Activated CD8-positive, alpha-beta memory T cell treated with anti-CD3 and anti-CD28 coated beads for 48 hours (primary cell): ENCODE data around the gene PLOD2.

Experiments used
- DNase-seq, 3 experiments: peaks; one replicate each; pipeline ENCODE4 v3.0.0-alpha.2; 2020; ENCODE audit warnings: low read depth in 2 of 3, low spot score in 2 of 3

PLOD2 gene

DNA sequence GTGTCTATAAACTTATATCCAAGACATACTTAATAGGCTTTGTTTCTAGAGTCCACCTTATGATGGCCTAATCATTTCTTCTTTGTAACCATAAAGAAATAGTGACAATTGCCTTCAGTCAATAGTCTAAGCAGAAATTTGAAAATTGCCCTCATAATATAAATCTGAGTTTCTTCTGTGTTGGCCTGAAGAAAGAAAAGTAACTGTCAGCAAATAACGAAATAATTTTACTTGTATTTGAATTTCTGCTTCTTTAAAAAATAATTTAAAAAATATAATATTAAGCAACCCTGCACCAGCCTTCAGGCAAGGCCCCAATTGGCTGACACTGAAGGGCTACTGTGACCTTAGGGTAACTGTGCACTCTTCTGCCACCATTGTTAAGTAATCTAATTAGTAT is 113.5 kb downstream of the PLOD2 start:
- DNase-seq, result no peak

DNA sequence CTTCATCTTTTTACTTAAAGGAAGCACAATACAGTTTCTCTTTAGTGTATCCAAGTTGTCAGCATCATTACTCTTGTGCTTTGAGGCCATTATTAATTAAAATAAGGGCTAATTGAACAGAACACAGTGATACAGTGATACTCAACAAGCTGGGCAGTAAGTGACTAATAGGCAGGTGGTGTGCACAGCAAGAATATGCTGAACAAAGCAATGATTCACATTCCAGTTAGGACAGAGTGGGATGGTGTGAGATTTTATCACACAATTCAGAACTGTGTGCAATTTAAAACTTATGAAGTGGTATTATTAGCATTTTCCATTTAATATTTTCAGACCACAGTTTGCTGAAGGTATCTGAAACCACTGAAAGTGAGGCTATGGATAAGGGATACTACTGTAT is 116.9 kb downstream of the PLOD2 start:
- DNase-seq, result no peak

DNA sequence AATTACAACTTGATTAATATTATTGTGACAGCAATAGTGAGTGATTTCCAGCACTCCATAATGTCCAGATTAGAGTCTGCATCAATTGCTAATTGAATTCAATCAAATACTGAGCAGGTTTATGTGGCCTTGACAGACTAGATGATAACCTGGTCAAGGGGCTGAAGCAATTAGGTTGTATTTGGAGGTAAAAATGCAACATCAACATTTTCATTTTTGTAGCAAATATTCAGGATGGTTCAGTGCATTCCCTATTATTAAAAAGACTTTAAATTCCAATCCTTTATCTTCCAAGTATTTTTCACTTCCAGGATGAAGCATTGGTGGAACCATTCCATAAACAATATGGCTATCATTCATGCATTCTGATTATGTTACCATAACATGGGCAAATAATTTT is 120.4 kb downstream of the PLOD2 start:
- DNase-seq, result no peak

DNA sequence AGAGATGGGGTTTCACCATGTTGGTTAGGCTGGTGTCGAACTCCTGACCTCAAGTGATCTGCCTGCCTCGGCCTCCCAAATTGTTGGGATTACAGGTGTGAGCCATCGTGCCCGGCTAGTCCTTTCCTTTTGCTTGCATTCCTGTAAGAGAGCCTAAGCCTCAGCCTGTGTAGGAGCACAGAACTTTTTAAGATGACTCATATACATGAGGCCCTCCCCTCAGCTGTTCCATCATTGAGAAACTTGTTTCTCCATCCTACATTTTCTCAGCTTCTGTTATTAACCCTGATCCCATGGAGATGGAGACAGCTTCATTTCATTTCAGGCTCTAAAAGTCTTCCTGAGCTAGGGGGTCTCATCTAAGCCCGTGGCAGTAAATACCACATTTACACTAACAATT is 123.3 kb downstream of the PLOD2 start:
- DNase-seq, result no peak

DNA sequence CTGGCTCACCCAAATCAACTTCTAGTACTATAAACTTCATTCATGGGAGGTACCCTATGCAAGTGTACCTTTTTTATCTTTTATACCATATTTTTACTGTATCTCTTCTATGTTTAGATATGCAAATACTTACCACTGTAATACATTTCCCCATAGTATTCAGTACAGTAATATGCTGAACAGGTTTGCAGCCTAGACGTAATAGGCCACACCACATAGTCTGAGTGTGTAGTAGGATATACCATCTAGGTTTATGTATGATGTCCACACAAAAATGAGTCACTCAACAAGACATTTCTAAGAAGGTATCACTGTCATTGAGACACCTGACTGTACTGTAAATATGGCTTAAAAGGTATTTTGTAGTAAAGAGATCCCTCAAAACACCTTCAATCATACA is 124.7 kb downstream of the PLOD2 start:
- no peak for DNase-seq

DNA sequence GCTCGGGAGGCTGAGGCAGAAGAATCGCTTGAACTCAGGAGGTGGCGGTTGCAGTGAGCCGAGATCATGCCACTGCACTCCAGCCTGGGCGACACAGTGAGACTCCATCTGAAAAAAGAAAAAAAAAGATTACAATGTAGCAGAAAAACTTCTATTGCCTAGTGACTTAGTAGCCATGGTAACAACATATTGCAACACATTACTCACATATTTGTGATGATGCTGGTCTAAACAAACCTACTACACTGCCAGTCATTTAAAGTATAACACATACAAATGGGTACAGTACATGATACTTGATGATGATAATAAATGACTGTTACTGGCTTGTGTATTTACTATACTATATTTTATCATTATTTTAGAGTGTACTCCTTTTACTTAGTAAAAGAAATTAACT is 125.6 kb downstream of the PLOD2 start:
- no peak for DNase-seq

DNA sequence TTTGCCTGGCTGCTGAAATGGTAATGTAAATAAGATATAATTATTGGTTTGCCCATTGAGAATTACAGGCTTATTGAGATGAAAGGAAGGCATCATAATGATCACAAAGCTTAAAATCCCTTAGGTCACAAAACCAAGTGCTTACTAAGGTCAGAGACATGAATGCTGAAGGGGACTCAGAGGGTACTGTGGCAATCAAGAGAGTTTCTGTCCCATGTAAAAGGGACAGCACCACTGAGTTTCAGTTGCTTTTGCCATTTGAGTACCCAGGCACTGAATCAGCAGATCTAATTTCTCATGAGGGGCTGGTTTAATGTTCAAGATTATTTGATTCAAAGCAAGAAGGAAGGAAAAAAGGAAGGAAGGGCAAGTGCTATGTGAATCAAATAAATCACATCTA is 127.0 kb downstream of the PLOD2 start:
- no peak for DNase-seq

DNA sequence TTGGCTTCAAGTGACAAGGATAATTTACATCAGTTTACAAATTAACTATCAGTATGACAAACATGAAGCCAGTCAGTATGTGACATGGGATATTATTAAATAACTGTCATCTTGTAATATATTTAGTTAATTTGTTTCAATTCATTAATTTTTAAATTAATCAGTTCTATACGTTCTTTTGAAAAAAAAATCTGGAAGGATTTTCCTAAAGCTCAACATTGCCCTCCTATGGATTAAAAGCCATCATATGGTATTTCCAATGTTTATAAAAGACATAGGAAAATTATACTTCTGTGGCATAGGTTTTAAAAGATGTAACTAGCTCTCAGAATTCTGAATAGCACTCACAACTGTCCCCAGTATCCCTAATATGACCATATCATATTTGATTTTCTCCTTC is 134.4 kb downstream of the PLOD2 start:
- no peak for DNase-seq

DNA sequence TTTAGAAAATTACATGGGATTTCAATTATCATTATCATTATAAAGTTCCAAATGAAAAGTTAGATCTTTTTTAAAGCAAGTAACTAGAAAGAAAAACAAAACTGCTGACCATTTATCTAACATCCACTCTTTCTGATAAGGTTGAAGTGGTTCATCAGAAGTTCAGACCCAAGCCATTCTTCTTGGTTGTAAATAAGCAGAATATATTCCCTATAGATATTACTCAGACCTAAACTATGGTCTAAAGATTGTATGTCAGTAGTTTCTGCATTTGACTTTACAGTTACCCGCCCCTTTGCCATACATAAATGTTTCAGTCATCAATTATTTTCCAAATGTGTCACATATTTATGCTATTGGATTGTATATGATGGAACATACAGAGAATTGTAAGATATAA is 136.7 kb downstream of the PLOD2 start:
- no peak for DNase-seq

DNA sequence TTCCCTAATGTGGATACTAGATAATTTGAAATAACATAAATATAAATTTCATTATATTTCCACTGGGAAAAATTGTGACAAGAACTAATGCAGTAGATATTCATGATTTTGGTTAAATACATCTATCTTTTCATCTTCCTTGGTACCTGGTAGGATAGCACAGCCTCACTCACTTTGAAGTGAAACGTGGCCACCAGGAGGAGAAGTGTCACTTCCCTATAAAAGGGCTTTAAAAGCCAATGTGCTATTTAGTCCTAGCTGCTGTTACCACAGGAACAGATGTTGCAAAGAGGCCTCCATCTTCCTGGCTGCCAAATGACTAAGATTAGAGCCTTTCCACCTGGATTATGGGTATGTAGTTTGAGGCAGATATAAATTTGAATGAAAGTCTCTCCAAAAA is 140.0 kb downstream of the PLOD2 start:
- no peak for DNase-seq

DNA sequence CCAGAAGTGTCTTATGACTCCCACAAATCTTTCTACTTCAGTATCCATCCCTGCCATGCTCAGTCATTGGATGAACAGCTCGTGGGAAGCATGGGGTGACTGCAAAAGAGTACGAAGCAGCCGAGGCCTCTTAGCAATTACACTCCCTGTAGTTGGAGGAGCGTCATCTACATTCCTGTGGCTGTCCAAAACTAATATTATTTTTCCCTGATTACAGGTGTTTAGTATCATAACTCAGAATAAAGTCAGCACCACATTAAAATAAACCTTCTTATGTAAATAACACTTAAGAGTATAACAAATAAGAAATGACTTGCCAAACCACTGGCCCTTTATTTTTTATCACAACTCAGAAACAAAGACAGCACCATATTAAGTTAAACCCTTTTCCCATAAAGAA is 141.5 kb downstream of the PLOD2 start:
- DNase-seq, result no peak
